H1 (cell line): Measurements from ENCODE around the gene SOCS6. TPM values are rescaled to one million over a fixed set of nuclear protein-coding genes. Genes with fewer than 3 reads are reported as not detected.

Experiments used
- CBX5 ChIP-seq: fragments of 300-800, 300-1000 bp; sonication (generic); IDR thresholded peaks from 2 replicates; pipeline ENCODE4 v1.7.1; 2016; ENCODE audit warnings: antibody characterized with exemption, low read length, low read depth
- polyA plus RNA-seq, 7 experiments: library from polyadenylated mRNA; depleted of rRNA in 3 of 7; stranded (reverse) in 5 of 7; unstranded in 2 of 7; fragments of >200 nt in 5 of 7; fragments of 200-250 nt in 2 of 7; gene quantifications; 1 replicate in 5 of 7; 2 replicates in 1 of 7; 4 replicates in 1 of 7; pipeline versions ENCODE4 v1.2.1 to v1.2.3, GENCODE V29; 2011 to 2013; ENCODE audit warnings: missing spikeins in 2 of 7, mixed read lengths in 2 of 7
- total RNA-seq: library from RNA; stranded (reverse); fragmentation: NEBNext Ultra II Directional; extraction: Animal tissue kit (Norgen Biotek cat#: 25700); gene quantifications from 2 replicates; pipeline ENCODE4 v1.2.1, GENCODE V29; 2021

SOCS6 gene
- total and polyA plus RNA-seq, 2 of the 8 experiments (the other 6 are each of a cell fraction or from before 2014, with no cell fraction given) = 9.1 to 22.9 TPM

- no peak for TF ChIP-seq CBX5
Measured at GRCh38 chr18:70322385-70322784, 33.5 kb downstream of the SOCS6 start (continued).
